H1 (cell line): Measurements from ENCODE around the gene CNKSR2. TPM values are rescaled to one million over a fixed set of nuclear protein-coding genes. Genes with fewer than 3 reads are reported as not detected.

Source experiments
- CTCF ChIA-PET: fragments of 300-600 bp; sonication (Branson Sonifier 250); formaldehyde crosslinking; loops from one replicate; lab custom pipeline; 2021; ENCODE audit not compliant: partially characterized antibody; lab: Charles Lee
- POLR2A ChIA-PET: fragments of 300-600 bp; sonication (Branson Sonifier 250); formaldehyde crosslinking; loops from one replicate; lab custom pipeline; 2021; ENCODE audit warnings: inconsistent platforms; ENCODE audit not compliant: partially characterized antibody; lab: Charles Lee
- DNase-seq, 2 experiments: peaks; one replicate each; pipeline versions ENCODE4 v3.0.0 to v3.0.0-alpha.2; 2010 to 2022; ENCODE audit warnings: low spot score in 2 of 2, low read depth in 1 of 2, mixed read lengths in 1 of 2
- FAIRE-seq: peaks from 2 replicates; lab custom pipeline; 2011; peaks lifted over from hg19 to GRCh38; lab: Jason Lieb, UNC
- H2AFZ ChIP-seq: 2 replicates; pipeline ENCODE4 v1.8.1; 2012; ENCODE audit warnings: low read length, inconsistent platforms
- H2AK5ac ChIP-seq: 2 replicates; pipeline ENCODE4 v1.6.1; 2013; ENCODE audit warnings: low read depth, low read length
- H2BK120ac ChIP-seq: replicated peaks from 2 replicates; pipeline ENCODE3; 2013; ENCODE audit warnings: low read depth, low read length, inconsistent platforms
- H2BK12ac ChIP-seq: 2 replicates; pipeline ENCODE4 v1.6.1; 2013; ENCODE audit warnings: low read depth, low read length
- H2BK15ac ChIP-seq: 2 replicates; pipeline ENCODE4 v1.6.1; 2013; ENCODE audit warnings: low read length
- H2BK20ac ChIP-seq: 2 replicates; pipeline ENCODE4 v1.6.1; 2013; ENCODE audit warnings: low read length
- H2BK5ac ChIP-seq: 2 replicates; pipeline ENCODE4 v1.6.1; 2013; ENCODE audit warnings: low read depth, low read length
- H3K14ac ChIP-seq: 2 replicates; pipeline ENCODE4 v1.6.1; 2013; ENCODE audit warnings: inconsistent platforms; ENCODE audit not compliant: insufficient read length
- H3K18ac ChIP-seq: 2 replicates; pipeline ENCODE4 v1.6.1; 2013; ENCODE audit warnings: low read length; ENCODE audit errors: extremely low read depth
- H3K23ac ChIP-seq: 2 replicates; pipeline ENCODE4 v1.6.1; 2013; ENCODE audit warnings: inconsistent platforms; ENCODE audit not compliant: insufficient read length
- H3K23me2 ChIP-seq: 2 replicates; pipeline ENCODE4 v1.6.1; 2013; ENCODE audit warnings: low read depth, low read length
- H3K27ac ChIP-seq: 2 replicates; pipeline ENCODE4 v1.6.1; 2011; ENCODE audit warnings: low read depth, low read length, inconsistent platforms
- H3K27me3 ChIP-seq, 4 experiments: replicated peaks in 1 of 4; 1 replicate in 1 of 4; 2 replicates in 3 of 4; pipeline versions ENCODE4 v1.6.1 to v1.8.1; 2011 to 2013; ENCODE audit warnings: low read length in 3 of 4, mild to moderate bottlenecking in 3 of 4, inconsistent platforms in 2 of 4, mixed read lengths in 2 of 4, moderate library complexity in 1 of 4; ENCODE audit not compliant: control insufficient read depth in 3 of 4, insufficient read depth in 3 of 4; ENCODE audit errors: extremely low read depth in 1 of 4
- H3K36me3 ChIP-seq, 4 experiments: 2 replicates each; pipeline versions ENCODE4 v1.6.1 to v1.8.1; 2011 to 2013; ENCODE audit warnings: mild to moderate bottlenecking in 4 of 4, low read length in 3 of 4, moderate library complexity in 2 of 4, control low read depth in 1 of 4, inconsistent platforms in 1 of 4; ENCODE audit not compliant: insufficient read depth in 4 of 4, control insufficient read depth in 2 of 4
- H3K4ac ChIP-seq: replicated peaks from 2 replicates; pipeline ENCODE3; 2013; ENCODE audit warnings: low read length, low read depth, mixed read lengths, inconsistent platforms; ENCODE audit not compliant: insufficient read length
- H3K4me1 ChIP-seq, 4 experiments: replicated peaks in 1 of 4; 1 replicate in 1 of 4; 2 replicates in 3 of 4; pipeline versions ENCODE4 v1.6.1 to v1.8.1; 2011 to 2013; ENCODE audit warnings: low read length in 3 of 4, inconsistent platforms in 2 of 4, mixed read lengths in 1 of 4; ENCODE audit not compliant: insufficient read depth in 4 of 4, control insufficient read depth in 3 of 4
- H3K4me2 ChIP-seq, 2 experiments: 2 replicates each; pipeline versions ENCODE4 v1.6.1 to v1.8.1; 2011 to 2013; ENCODE audit warnings: low read depth in 2 of 2, low read length in 2 of 2, control low read depth in 1 of 2, inconsistent platforms in 1 of 2, mild to moderate bottlenecking in 1 of 2; ENCODE audit not compliant: insufficient read depth in 1 of 2
- H3K4me3 ChIP-seq, 4 experiments: fragments of 200-600, 300-600 bp in 1 of 4; sonication (generic), shearing (Covaris generic), sonication (Bioruptor Twin) in 1 of 4; 2 replicates each; pipeline versions ENCODE4 v1.5.1 to v1.8.1; 2011 to 2016; ENCODE audit warnings: low read length in 4 of 4, low read depth in 3 of 4, control low read depth in 2 of 4, inconsistent platforms in 2 of 4, mild to moderate bottlenecking in 2 of 4, mixed read lengths in 1 of 4, moderate library complexity in 1 of 4; ENCODE audit not compliant: insufficient read depth in 2 of 4; ENCODE audit errors: extremely low read depth in 1 of 4
- H3K56ac ChIP-seq: replicated peaks from 2 replicates; pipeline ENCODE3; 2013; ENCODE audit warnings: low read depth, mild to moderate bottlenecking, mixed read lengths, low read length, inconsistent platforms; ENCODE audit not compliant: insufficient read length
- H3K79me1 ChIP-seq: 2 replicates; pipeline ENCODE4 v1.6.1; 2013; ENCODE audit warnings: low read depth, low read length, control low read depth
- H3K79me2 ChIP-seq, 2 experiments: 2 replicates each; pipeline versions ENCODE4 v1.6.1 to v1.8.1; 2012 to 2013; ENCODE audit warnings: low read length in 2 of 2, mild to moderate bottlenecking in 2 of 2, inconsistent platforms in 1 of 2; ENCODE audit not compliant: insufficient read depth in 2 of 2, control insufficient read depth in 1 of 2
- H3K9ac ChIP-seq, 4 experiments: replicated peaks in 1 of 4; 1 replicate in 1 of 4; 2 replicates in 3 of 4; pipeline versions ENCODE4 v1.6.1 to v1.8.1; 2011 to 2013; ENCODE audit warnings: low read depth in 3 of 4, low read length in 3 of 4, control low read depth in 2 of 4, mild to moderate bottlenecking in 2 of 4, moderate library complexity in 2 of 4, inconsistent platforms in 1 of 4; ENCODE audit errors: extremely low read depth in 1 of 4
- H3K9me3 ChIP-seq, 2 experiments: 2 replicates each; pipeline versions ENCODE4 v1.6.1 to v1.8.1; 2012 to 2013; ENCODE audit warnings: mild to moderate bottlenecking in 2 of 2, moderate library complexity in 2 of 2, control low read depth in 1 of 2, inconsistent platforms in 1 of 2, low read depth in 1 of 2, low read length in 1 of 2, mixed read lengths in 1 of 2; ENCODE audit not compliant: insufficient read depth in 2 of 2
- H4K20me1 ChIP-seq, 2 experiments: replicated peaks in 1 of 2; 2 replicates each; pipeline versions ENCODE3 to v1.8.1; 2011 to 2013; ENCODE audit warnings: inconsistent platforms in 2 of 2, low read length in 2 of 2, mild to moderate bottlenecking in 1 of 2; ENCODE audit not compliant: insufficient read depth in 2 of 2, control insufficient read depth in 1 of 2
- H4K5ac ChIP-seq: 2 replicates; pipeline ENCODE4 v1.6.1; 2013; ENCODE audit warnings: low read length, low read depth, mixed read lengths, inconsistent platforms; ENCODE audit not compliant: insufficient read length
- H4K8ac ChIP-seq: 2 replicates; pipeline ENCODE4 v1.8.0; 2013; ENCODE audit warnings: mild to moderate bottlenecking, moderate library complexity, low read length, inconsistent platforms; ENCODE audit not compliant: insufficient read depth; ENCODE audit errors: extremely low read depth
- H4K91ac ChIP-seq: replicated peaks from 2 replicates; pipeline ENCODE3; 2013; ENCODE audit warnings: low read length, mixed read lengths, inconsistent platforms; ENCODE audit not compliant: insufficient read length
- ATF3 ChIP-seq: IDR thresholded peaks from 2 replicates; pipeline ENCODE4 v1.6.1; 2011; ENCODE audit warnings: low read depth, mild to moderate bottlenecking, low read length; ENCODE audit not compliant: insufficient read depth
- CBX8 ChIP-seq: fragments of 300-800, 300-1000 bp; sonication (generic); IDR thresholded peaks from 2 replicates; pipeline ENCODE4 v1.7.1; 2016; ENCODE audit warnings: low read depth, low read length, borderline replicate concordance
- KDM1A ChIP-seq: fragments of 200-600, 300-600 bp; sonication (generic); IDR thresholded peaks from 2 replicates; pipeline ENCODE4 v1.7.1; 2016; ENCODE audit warnings: mild to moderate bottlenecking, low read length, borderline replicate concordance
- MAFK ChIP-seq: IDR thresholded peaks from 2 replicates; pipeline ENCODE4 v1.6.1; 2012; ENCODE audit warnings: low read depth, mild to moderate bottlenecking, improper control_type of control experiment, low read length
- NANOG ChIP-seq: IDR thresholded peaks from 2 replicates; pipeline ENCODE4 v1.6.1; 2011; ENCODE audit warnings: low read length, low read depth, mild to moderate bottlenecking, inconsistent platforms; ENCODE audit not compliant: insufficient read depth, poor library complexity, severe bottlenecking
- YY1 ChIP-seq: IDR thresholded peaks from 2 replicates; pipeline ENCODE4 v1.6.1; 2011; ENCODE audit warnings: low read depth, mild to moderate bottlenecking, low read length
- polyA plus RNA-seq, 7 experiments: library from polyadenylated mRNA; depleted of rRNA in 3 of 7; stranded (reverse) in 5 of 7; unstranded in 2 of 7; fragments of >200 nt in 5 of 7; fragments of 200-250 nt in 2 of 7; gene quantifications; 1 replicate in 5 of 7; 2 replicates in 1 of 7; 4 replicates in 1 of 7; pipeline versions ENCODE4 v1.2.1 to v1.2.3, GENCODE V29; 2011 to 2013; ENCODE audit warnings: missing spikeins in 2 of 7, mixed read lengths in 2 of 7
- total RNA-seq: library from RNA; stranded (reverse); fragmentation: NEBNext Ultra II Directional; extraction: Animal tissue kit (Norgen Biotek cat#: 25700); gene quantifications from 2 replicates; pipeline ENCODE4 v1.2.1, GENCODE V29; 2021

The CNKSR2 gene
- total and polyA plus RNA-seq, 2 of the 8 experiments (the other 6 are each of a cell fraction or from before 2014, with no cell fraction given), result 5.5 to 16.3 TPM

- CTCF ChIA-PET, result no interaction called here
- Histone ChIP-seq H3K27me3 (no peaks in the 10 kb centered on the region), H3K4ac (no peak overlapping the region), H3K18ac (no peak overlapping the region), H3K56ac (no peak overlapping the region), H2BK20ac (no peak overlapping the region), H3K27ac (no peak overlapping the region), H3K9me3 (no peaks in the 10 kb centered on the region), H2AFZ (no peak overlapping the region), H3K23me2 (no peaks in the 10 kb centered on the region), H2BK120ac (no peak overlapping the region), H3K23ac (no peak overlapping the region), H3K79me1 (no peaks in the 10 kb centered on the region), H3K4me3 (no peak overlapping the region), H2BK12ac (no peak overlapping the region), H2BK15ac (no peak overlapping the region), H2BK5ac (no peak overlapping the region), H2AK5ac (no peak overlapping the region), H3K14ac (no peak overlapping the region), H4K8ac (no peak overlapping the region), H3K79me2 (no peaks in the 10 kb centered on the region), H4K91ac (no peak overlapping the region), H3K36me3 (no peaks in the 10 kb centered on the region; a peak in 1 of 8 replicates), H3K9ac (no peak overlapping the region), H3K4me1 (no peaks in the 10 kb centered on the region), H3K4me2 (no peak overlapping the region), H4K5ac (no peak overlapping the region), H4K20me1 (no peaks in the 10 kb centered on the region)
- POLR2A ChIA-PET, result no interaction called here
- TF ChIP-seq ATF3 (no peak), KDM1A (no peak), NANOG (no peak), CBX8 (no peak), YY1 (no peak), MAFK (no peak)
- DNase-seq (no peak), FAIRE-seq (no peak)
These were observed 153.9 kb downstream of the CNKSR2 start for GRCh38 chrX:21528076-21528475.
